CD14-positive monocyte (primary cell): Measurements from ENCODE around the gene TCP1. TPM values are rescaled to one million over a fixed set of nuclear protein-coding genes. Genes with fewer than 3 reads are reported as not detected.

Experiments
- DNase-seq, 3 donors: peaks; one replicate each; pipeline ENCODE4 v3.0.0-alpha.2; 2011 to 2022
- H2AFZ ChIP-seq: 2 replicates; pipeline ENCODE4 v1.6.0; 2012; ENCODE audit warnings: mild to moderate bottlenecking, low read depth, low read length, inconsistent platforms; ENCODE audit not compliant: insufficient read depth, poor library complexity, severe bottlenecking
- H3K27ac ChIP-seq, 2 donors: 1 replicate in 1 of 2; 2 replicates in 1 of 2; pipeline ENCODE4 v1.5.1; 2012 to 2013; ENCODE audit warnings: low read length in 2 of 2, control low read depth in 1 of 2, inconsistent platforms in 1 of 2, low read depth in 1 of 2, mild to moderate bottlenecking in 1 of 2
- H3K27me3 ChIP-seq, 2 donors: one replicate each; pipeline versions ENCODE4 v1.6.0 to v1.6.1; 2011 to 2013; ENCODE audit warnings: low read length in 2 of 2; ENCODE audit not compliant: control insufficient read depth in 2 of 2, insufficient read depth in 2 of 2
- H3K36me3 ChIP-seq, 2 donors: replicated peaks in 1 of 2; 1 replicate in 1 of 2; 2 replicates in 1 of 2; pipeline versions ENCODE4 v1.5.1 to v1.6.1; 2012 to 2013; ENCODE audit warnings: low read length in 2 of 2, control low read depth in 1 of 2, inconsistent platforms in 1 of 2, mild to moderate bottlenecking in 1 of 2; ENCODE audit not compliant: insufficient read depth in 2 of 2, control insufficient read depth in 1 of 2
- H3K4me1 ChIP-seq, 2 donors: 1 replicate in 1 of 2; 2 replicates in 1 of 2; pipeline versions ENCODE4 v1.5.1 to v1.6.1; 2012 to 2013; ENCODE audit warnings: low read length in 2 of 2, control low read depth in 1 of 2, inconsistent platforms in 1 of 2, mild to moderate bottlenecking in 1 of 2, moderate library complexity in 1 of 2; ENCODE audit not compliant: insufficient read depth in 2 of 2, control insufficient read depth in 1 of 2
- H3K4me2 ChIP-seq: replicated peaks from 2 replicates; pipeline ENCODE3; 2012; ENCODE audit warnings: low read length, moderate library complexity, mild to moderate bottlenecking; ENCODE audit not compliant: poor library complexity, severe bottlenecking; ENCODE audit errors: extremely low read depth
- H3K4me3 ChIP-seq, 3 experiments: fragments of 200-600 bp in 1 of 3; sonication (generic) in 1 of 3; replicated peaks in 1 of 3; 1 replicate in 2 of 3; 2 replicates in 1 of 3; pipeline ENCODE4 v1.5.1; 2011 to 2013; ENCODE audit warnings: low read length in 3 of 3, mild to moderate bottlenecking in 3 of 3, control low read depth in 2 of 3, low read depth in 2 of 3, inconsistent platforms in 1 of 3, moderate library complexity in 1 of 3
- H3K79me2 ChIP-seq: 2 replicates; pipeline ENCODE4 v1.6.0; 2012; ENCODE audit warnings: mild to moderate bottlenecking, control low read depth, inconsistent platforms, low read length, moderate library complexity; ENCODE audit not compliant: insufficient read depth
- H3K9ac ChIP-seq: 2 replicates; pipeline ENCODE4 v1.6.0; 2017; ENCODE audit warnings: low read length, mild to moderate bottlenecking; ENCODE audit not compliant: insufficient read depth, poor library complexity, severe bottlenecking
- H3K9me3 ChIP-seq, 2 donors: replicated peaks in 1 of 2; 1 replicate in 1 of 2; 2 replicates in 1 of 2; pipeline versions ENCODE4 v1.5.1 to v1.6.1; 2012 to 2013; ENCODE audit warnings: low read length in 2 of 2, control low read depth in 1 of 2; ENCODE audit not compliant: control insufficient read depth in 1 of 2, insufficient read depth in 1 of 2
- H4K20me1 ChIP-seq: 2 replicates; pipeline ENCODE4 v1.6.0; 2012; ENCODE audit warnings: mild to moderate bottlenecking, low read length, control low read depth, moderate library complexity; ENCODE audit not compliant: insufficient read depth
- H3K27ac Mint-ChIP-seq, 7 donors: one replicate each; pipeline ENCODE4 v1.8.0; 2020; ENCODE audit warnings: mild to moderate bottlenecking in 7 of 7, mixed read lengths in 7 of 7, moderate library complexity in 6 of 7, inconsistent platforms in 2 of 7
- H3K27me3 Mint-ChIP-seq, 3 donors: one replicate each; pipeline ENCODE4 v1.8.0; 2021 to 2022; ENCODE audit warnings: low read depth in 3 of 3, mild to moderate bottlenecking in 3 of 3, mixed read lengths in 3 of 3, moderate library complexity in 3 of 3, inconsistent platforms in 1 of 3
- H3K36me3 Mint-ChIP-seq, 2 donors: one replicate each; pipeline ENCODE4 v1.8.0; 2020; ENCODE audit warnings: mixed read lengths in 2 of 2, inconsistent platforms in 1 of 2, mild to moderate bottlenecking in 1 of 2
- H3K4me1 Mint-ChIP-seq: one replicate; pipeline ENCODE4 v1.8.0; 2020; ENCODE audit warnings: mild to moderate bottlenecking, mixed read lengths
- H3K4me3 Mint-ChIP-seq, 2 donors: one replicate each; pipeline ENCODE4 v1.8.0; 2020; ENCODE audit warnings: mild to moderate bottlenecking in 2 of 2, mixed read lengths in 2 of 2, moderate library complexity in 1 of 2
- H3K9me3 Mint-ChIP-seq, 7 donors: one replicate each; pipeline ENCODE4 v1.8.0; 2020 to 2022; ENCODE audit warnings: mixed read lengths in 7 of 7, mild to moderate bottlenecking in 6 of 7, moderate library complexity in 6 of 7, inconsistent platforms in 2 of 7
- CTCF ChIP-seq: fragments of 200-600 bp; IDR thresholded peaks from one replicate; pipeline ENCODE4 v1.8.0; 2022; ENCODE audit warnings: antibody characterized with exemption, mild to moderate bottlenecking
- WGBS: methylation state at CpG from one replicate; pipeline ENCODE4 v1.1.5; 2013; ENCODE audit warnings: missing lambda C conversion rate; ENCODE audit not compliant: insufficient coverage; 5-methylcytosine and 5-hydroxymethylcytosine counted together
- intact Hi-C, 2 donors: fragments of 100-400 bp; cut with micrococcal nuclease; formaldehyde crosslinking; loops; one replicate each; pipeline versions ENCODE4 v1.15.0 to v1.15.1; 2023
- polyA plus RNA-seq, 3 donors: library from polyadenylated mRNA; depleted of rRNA in 1 of 3; unstranded in 2 of 3; stranded (reverse) in 1 of 3; fragments of 300-500 nt in 2 of 3; fragments of >200 nt in 1 of 3; fragmentation: Illumina TruSeq in 2 of 3; gene quantifications; 1 replicate in 2 of 3; 2 replicates in 1 of 3; pipeline ENCODE4 v1.2.3, GENCODE V29; 2012 to 2021
- small RNA-seq: library from RNA; depleted of rRNA; stranded (forward); fragments of <200 nt; gene quantifications from one replicate; pipeline ENCODE3, GENCODE V24; 2012; ENCODE audit warnings: low read depth; ENCODE audit not compliant: insufficient read length

Gene TCP1
- polyA plus RNA-seq, 3 donors: 44.5 to 79.5 (median 69.3) TPM

DNA sequence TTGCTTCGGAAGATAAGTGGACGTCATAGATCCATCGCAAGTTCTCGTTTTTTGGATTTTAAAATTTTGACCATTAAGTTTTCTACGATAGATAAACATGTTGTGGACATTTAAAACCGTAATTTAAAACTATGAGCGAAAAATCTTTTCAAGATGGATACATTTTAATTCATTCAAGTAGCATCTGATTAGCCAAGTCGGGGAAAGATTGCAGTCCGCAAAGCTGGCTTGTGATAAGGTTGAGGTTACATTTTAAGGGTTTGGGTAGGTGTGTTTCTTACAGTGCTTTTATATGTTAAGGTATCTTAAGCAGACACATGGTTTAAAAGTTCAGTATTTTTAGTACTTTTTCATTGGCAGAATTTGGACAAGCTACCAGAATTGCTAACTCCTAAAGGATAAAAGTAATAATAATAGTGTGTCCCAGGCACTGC, 60.9 kb downstream of the TCP1 start:
- intact Hi-C loops: loop anchor here (2.0 to 10.0 kb wide), 3 partner anchors 34 to 256 kb away; partner anchors contain the start of genes ACAT2 (in 2 of the 2) and SOD2 (in 1 of the 2)
- peak in 1 of 3 donors; percentile 11 for DNase-seq
- Mint-ChIP-seq H3K27me3 (no peaks in the 10 kb centered on the region), H3K27ac (peak overlapping the region; percentile 84 to 95 (median 93)), H3K4me3 (peak overlapping the region; percentile 89 to 90), H3K9me3 (no peaks in the 10 kb centered on the region), H3K4me1 (peaks cover 45% of the 10 kb centered on the region), H3K36me3 (peaks cover 6 to 25% of the 10 kb centered on the region in 2 donors)
- H3K79me2 ChIP-seq: peaks cover 94% of the 10 kb centered on the region
- peaks cover 57% of the 10 kb centered on the region for H4K20me1 ChIP-seq
- H3K9ac ChIP-seq: peak overlapping the region; percentile 97
- peak overlapping the region; percentile 75 to 98 (median 97) for H3K4me3 ChIP-seq
- H3K27me3 ChIP-seq: no peaks in the 10 kb centered on the region
- 0% methylated on average over 3 of the region's 9 CpGs for whole genome bisulfite sequencing
- H3K9me3 ChIP-seq: no peaks in the 10 kb centered on the region
- TF ChIP-seq CTCF: no peak
- peak overlapping the region in 1 of 2 donors; percentile 89 for H3K27ac ChIP-seq
- H3K4me2 ChIP-seq: peak overlapping the region; percentile 81
- H2AFZ ChIP-seq: peak overlapping the region; percentile 67
- H3K4me1 ChIP-seq: peaks cover 27 to 44% of the 10 kb centered on the region in 2 donors
- peaks cover 0 to 9% of the 10 kb centered on the region in 2 donors for H3K36me3 ChIP-seq

Small RNA genes lying within 50 kb of the gene (small RNA-seq; reads per million reads assigned to genes)
- gene SNORA20: 9,551 reads per million, percentile 100 among the genes with 10 or more reads in this experiment
- gene SNORA29: not detected

Other genes starting within 250 kb of the TCP1 start
- gene SOD2, start 96.4 kb downstream of the TCP1 start, polyA plus RNA-seq: 100 to 1,000 TPM; 447 to 746 (median 569) TPM
- 10 to 100 TPM; 50.8 to 95.9 (median 94.7) TPM for gene WTAP, start 62.1 kb downstream of the TCP1 start, polyA plus RNA-seq
- 10 to 100 TPM in 2 of 3 donors, 1 to 10 TPM in 1; 3.6 to 24.4 (median 19.5) TPM for gene ACAT2, start 27.6 kb downstream of the TCP1 start, polyA plus RNA-seq
- gene MRPL18, start 865 bp upstream of the TCP1 start, polyA plus RNA-seq: 10 to 100 TPM; 28.5 to 88.2 (median 74.1) TPM
- gene PNLDC1, start 10.7 kb upstream of the TCP1 start, polyA plus RNA-seq: under 1 TPM in 1 of 3 donors, not detected in 2; 0.56 TPM
- not detected for gene MAS1, start 101.4 kb upstream of the TCP1 start, polyA plus RNA-seq
- 10 to 100 TPM in 1 of 3 donors, 1 to 10 TPM in 2; 6.9 to 44.8 (median 8.2) TPM for gene IGF2R, start 179.5 kb upstream of the TCP1 start, polyA plus RNA-seq